Smooth muscle cell of trachea (primary cell): ENCODE measurements around the gene NR2F6. TPM values are rescaled to one million over a fixed set of nuclear protein-coding genes. Genes with fewer than 3 reads are reported as not detected.

Experiments used
- total RNA-seq: library from RNA; depleted of rRNA; stranded (reverse); fragments of >200 nt; gene quantifications from 2 replicates; pipeline ENCODE4 v1.2.1, GENCODE V29; 2014

NR2F6 gene
- total RNA-seq = 34.8 and 67.5 TPM in 2 replicates

GRCh38 chr19:17245535-17245984, at the start of gene NR2F6:
Gene NR2F6, minus strand, starts transcription at chr19:17245919. Its CDS starts 699 bp downstream, at chr19:17245220.

GRCh38 chr19:17281391-17282304, 35.9 kb upstream of the NR2F6 start, which contains the start of gene ANKLE1:
Gene ANKLE1, plus strand, starts transcription at chr19:17281901. Its CDS starts 20 bp downstream, at chr19:17281921.

GRCh38 chr19:17266975-17267788, 21.5 kb upstream of the NR2F6 start, which contains the start of gene BABAM1:
Gene BABAM1, plus strand, starts transcription at chr19:17267443. Its CDS starts 1,364 bp downstream, at chr19:17268807.

GRCh38 chr19:17264641-17264979, 18.9 kb upstream of the NR2F6 start, which contains the start of gene USHBP1:
Gene USHBP1, minus strand, starts transcription at chr19:17264745. Its CDS starts 446 bp downstream, at chr19:17264299.

GRCh38 chr19:17226002-17226933, 19.5 kb downstream of the NR2F6 start, which contains the start of gene OCEL1:
Gene OCEL1, plus strand, starts transcription at chr19:17226226. Its CDS starts 22 bp downstream, at chr19:17226248.

GRCh38 chr19:17215127-17215971, 30.4 kb downstream of the NR2F6 start, which contains the start of gene USE1:
Gene USE1, plus strand, starts transcription at chr19:17215357. Its CDS starts 49 bp downstream, at chr19:17215406.

Other genes with a start within 250 kb of the NR2F6 start
- 0.44 and 3.5 TPM in 2 replicates for gene CPAMD8, start 219.1 kb downstream of the NR2F6 start, total RNA-seq
- 1.3 and 4.9 TPM in 2 replicates for gene HAUS8, start 170.5 kb downstream of the NR2F6 start, total RNA-seq
- 78.8 and 104 TPM in 2 replicates for gene MYO9B, start 170.1 kb downstream of the NR2F6 start, total RNA-seq
- gene USE1, start 30.6 kb downstream of the NR2F6 start, total RNA-seq = 17.9 and 25.5 TPM in 2 replicates
- gene OCEL1, start 19.7 kb downstream of the NR2F6 start, total RNA-seq = 3.1 and 3.8 TPM in 2 replicates
- gene USHBP1, start 18.8 kb upstream of the NR2F6 start, total RNA-seq = 0.15 TPM in 1 of 2 replicates, not detected in the other
- gene BABAM1, start 21.5 kb upstream of the NR2F6 start, total RNA-seq = 97.9 and 121 TPM in 2 replicates
- 0.17 and 0.44 TPM in 2 replicates for gene ANKLE1, start 36.0 kb upstream of the NR2F6 start, total RNA-seq
- gene ABHD8, start 57.5 kb upstream of the NR2F6 start, total RNA-seq = 19.3 and 21.0 TPM in 2 replicates
- 38.4 and 47.5 TPM in 2 replicates for gene MRPL34, start 60.0 kb upstream of the NR2F6 start, total RNA-seq
- 12.2 and 12.9 TPM in 2 replicates for gene DDA1, start 63.6 kb upstream of the NR2F6 start, total RNA-seq
- 4.1 and 7.7 TPM in 2 replicates for gene ANO8, start 88.9 kb upstream of the NR2F6 start, total RNA-seq
- gene GTPBP3, start 91.6 kb upstream of the NR2F6 start, total RNA-seq = 11.4 and 19.8 TPM in 2 replicates
- gene PLVAP, start 131.4 kb upstream of the NR2F6 start, total RNA-seq = 0.29 TPM in 1 of 2 replicates, not detected in the other
- gene CCDC194, start 148.3 kb upstream of the NR2F6 start, total RNA-seq = 0.15 and 0.17 TPM in 2 replicates
- 0.99 and 3.8 TPM in 2 replicates for gene BST2, start 159.7 kb upstream of the NR2F6 start, total RNA-seq
- gene MVB12A, start 174.1 kb upstream of the NR2F6 start, total RNA-seq = 49.2 and 59.2 TPM in 2 replicates
- 0.33 TPM in 1 of 2 replicates, not detected in the other for gene TMEM221, start 202.7 kb upstream of the NR2F6 start, total RNA-seq
- gene NXNL1, start 215.0 kb upstream of the NR2F6 start, total RNA-seq = not detected in 2 replicates
- gene SLC27A1, start 224.6 kb upstream of the NR2F6 start, total RNA-seq = 33.6 and 62.2 TPM in 2 replicates